Stimulated activated CD8-positive, alpha-beta memory T cell treated with anti-CD3 and anti-CD28 coated beads, Interleukin-7, amount 100 ng/mL, for 24 hours (primary cell): ENCODE measurements around the gene LAX1.

Experiments used
- DNase-seq: peaks from one replicate; pipeline ENCODE4 v3.0.0-alpha.2; 2020; ENCODE audit warnings: low read depth

The LAX1 gene

GRCh38 chr1:203813581-203814341, 48.8 kb downstream of the LAX1 start:
- DNase-seq: no peak

- no peak for DNase-seq
Measured at GRCh38 chr1:203818399-203818798, 53.4 kb downstream of the LAX1 start.

DNA sequence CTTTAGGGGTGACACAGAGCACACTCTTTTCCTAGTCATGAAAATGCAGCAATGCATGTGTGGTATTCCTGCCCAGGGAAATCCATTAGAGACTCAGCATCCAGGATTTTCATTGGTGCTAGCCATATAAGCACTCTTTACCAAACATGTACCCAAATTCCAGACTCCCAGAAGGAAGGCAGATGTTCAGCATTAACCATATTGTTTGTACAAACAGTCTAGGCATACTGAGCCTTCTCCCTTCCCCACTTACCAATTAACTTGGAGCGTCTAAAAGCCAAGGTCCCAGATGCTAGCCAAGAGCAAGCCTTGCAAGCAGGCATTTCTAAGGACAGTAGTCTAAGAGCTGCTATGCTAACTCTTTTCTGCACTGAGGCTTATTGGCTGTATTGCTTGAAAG, 58.3 kb downstream of the LAX1 start:
- no peak for DNase-seq
